NCI-H345 treated with DMSO at 0.1 percent for 48 hours (cell line): ENCODE measurements around the gene BLNK.

Experiments used
- DNase-seq: peaks from one replicate; lab custom pipeline; 2025; ENCODE audit not compliant: unreplicated experiment; lab: John Stamatoyannopoulos, UW

The BLNK gene

DNA sequence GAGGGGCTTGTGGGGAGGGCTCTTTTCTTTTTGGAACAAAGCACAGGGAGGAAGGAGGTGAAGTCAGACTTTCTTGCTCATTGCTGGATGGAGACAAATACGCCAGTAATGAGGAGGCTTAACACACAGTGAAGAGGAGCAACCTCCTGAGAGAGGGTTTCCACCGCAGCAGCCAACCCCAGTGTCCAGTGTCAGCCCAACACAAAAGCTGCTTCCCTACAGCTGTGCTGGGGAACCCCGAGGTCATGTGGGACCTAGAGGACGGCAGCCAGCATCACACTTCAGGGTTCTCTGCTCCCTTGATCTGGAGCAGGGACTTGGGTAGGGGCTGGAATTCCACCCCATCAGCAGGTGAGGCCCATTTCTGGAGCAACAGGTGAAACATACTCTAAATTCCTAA, 7.7 kb downstream of the BLNK start:
- no peak for DNase-seq

DNA sequence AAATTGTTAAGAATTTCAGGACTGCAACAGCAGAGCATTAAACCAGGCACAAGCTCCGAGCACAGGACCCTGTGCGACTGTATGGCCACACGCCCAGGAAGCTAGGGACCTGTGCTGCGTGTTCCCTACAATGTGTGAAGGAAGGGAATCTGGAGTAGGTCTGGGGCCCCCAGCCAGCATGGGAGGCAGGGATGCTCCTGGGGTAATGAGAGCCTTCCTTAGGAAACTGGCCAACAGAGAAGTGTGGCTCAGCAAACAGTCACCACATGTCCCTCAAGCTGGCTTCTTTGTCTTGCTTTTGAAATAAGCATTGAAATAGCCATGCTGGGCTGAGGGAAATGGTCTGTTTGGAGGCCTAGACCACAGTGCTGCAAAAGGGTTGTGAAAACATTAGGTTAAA, 8.2 kb downstream of the BLNK start:
- no peak for DNase-seq

DNA sequence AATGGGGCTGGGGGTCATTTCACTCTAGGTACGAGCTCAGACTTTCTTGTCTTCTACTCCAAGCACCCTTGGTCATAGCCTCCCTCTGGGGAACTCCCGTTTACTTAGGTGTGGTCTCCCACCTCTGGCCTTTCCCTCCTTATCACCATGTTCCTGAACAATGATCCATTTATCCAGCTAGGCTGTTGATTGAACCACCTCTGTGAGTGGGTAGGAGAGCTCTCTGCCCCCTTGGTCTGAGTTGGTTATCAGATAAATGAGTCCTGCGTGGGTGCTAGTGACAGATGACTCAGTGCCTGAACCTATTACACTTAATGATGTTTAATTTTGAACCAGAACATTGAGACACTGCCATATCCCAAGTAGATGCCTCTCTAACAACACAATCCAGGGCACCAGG, 9.4 kb downstream of the BLNK start:
- no peak for DNase-seq

DNA sequence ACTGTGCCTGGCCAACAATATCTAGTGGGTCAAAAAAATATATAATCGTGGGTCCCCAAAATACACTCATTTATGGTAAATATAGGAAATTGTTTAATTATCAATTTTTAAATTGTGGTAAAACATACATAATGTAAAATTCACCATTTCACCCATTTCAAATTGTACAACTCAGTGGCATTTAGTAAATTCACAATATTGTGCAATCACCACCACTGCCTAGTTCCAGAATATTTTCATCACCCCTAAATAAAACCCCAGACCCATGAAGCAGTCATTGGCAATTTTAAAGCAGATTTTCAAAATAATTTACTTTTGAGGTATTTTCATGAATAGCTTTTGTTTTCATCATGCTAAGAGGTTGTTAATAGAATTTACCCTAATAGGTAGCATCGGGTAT, 10.2 kb downstream of the BLNK start:
- no peak for DNase-seq

DNA sequence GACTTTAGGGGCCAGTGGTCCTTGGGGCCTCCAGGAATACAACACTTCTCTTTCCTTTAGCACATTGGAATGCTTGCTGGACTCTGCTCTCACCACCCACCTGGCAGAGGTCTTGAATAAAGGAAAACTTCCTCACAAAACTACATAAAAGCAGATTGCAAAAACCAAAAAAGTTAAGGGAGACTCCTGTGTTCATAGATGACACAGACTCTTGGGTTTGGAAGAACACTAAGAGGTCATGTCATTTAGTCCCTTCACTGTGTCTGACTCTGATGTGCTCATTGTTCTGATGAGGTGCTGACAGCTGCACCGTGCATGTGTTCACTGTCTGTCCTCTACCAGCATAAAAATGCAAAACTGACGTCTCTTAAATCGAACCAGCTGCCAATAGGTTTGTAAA, 11.4 kb downstream of the BLNK start:
- no peak for DNase-seq

DNA sequence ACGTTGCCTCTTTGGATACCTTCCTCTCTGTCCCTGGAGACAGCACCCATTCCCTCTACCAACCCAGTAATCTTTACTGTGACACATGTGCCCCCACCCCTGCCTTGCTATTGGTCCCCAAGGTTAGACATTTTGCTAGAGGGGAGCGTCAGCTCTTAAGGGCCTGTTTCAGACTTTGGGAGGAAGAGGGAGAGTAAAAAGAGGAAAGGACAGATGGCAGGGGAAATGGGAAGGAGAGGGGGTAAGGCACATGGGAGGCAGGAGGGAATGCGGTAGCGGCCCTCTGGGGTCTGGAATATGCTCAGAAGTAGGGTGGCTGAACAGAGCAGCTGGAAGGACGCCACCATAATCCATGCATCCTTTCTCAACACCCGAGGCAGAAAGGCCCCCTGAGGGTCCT, 12.2 kb downstream of the BLNK start:
- no peak for DNase-seq

DNA sequence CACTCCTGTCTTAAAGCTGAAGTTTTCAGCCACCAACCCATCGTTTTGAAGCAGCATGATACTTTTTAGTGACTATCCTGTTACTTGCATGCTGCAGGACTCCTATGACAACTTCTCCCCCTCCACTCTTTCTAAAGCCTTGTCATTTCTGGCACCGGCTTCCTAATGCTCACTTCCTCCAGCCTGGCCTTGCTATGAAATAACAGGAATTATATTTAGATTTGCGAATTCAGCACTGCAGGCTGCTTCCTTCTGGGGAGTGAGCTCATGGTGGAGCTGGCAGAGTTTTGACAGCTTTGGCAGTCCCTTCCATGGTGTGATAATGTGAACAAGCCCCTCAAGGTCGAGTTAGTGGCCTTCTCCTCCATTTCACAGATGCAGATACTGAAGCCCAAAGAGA, 13.4 kb downstream of the BLNK start:
- DNase-seq: no peak

DNA sequence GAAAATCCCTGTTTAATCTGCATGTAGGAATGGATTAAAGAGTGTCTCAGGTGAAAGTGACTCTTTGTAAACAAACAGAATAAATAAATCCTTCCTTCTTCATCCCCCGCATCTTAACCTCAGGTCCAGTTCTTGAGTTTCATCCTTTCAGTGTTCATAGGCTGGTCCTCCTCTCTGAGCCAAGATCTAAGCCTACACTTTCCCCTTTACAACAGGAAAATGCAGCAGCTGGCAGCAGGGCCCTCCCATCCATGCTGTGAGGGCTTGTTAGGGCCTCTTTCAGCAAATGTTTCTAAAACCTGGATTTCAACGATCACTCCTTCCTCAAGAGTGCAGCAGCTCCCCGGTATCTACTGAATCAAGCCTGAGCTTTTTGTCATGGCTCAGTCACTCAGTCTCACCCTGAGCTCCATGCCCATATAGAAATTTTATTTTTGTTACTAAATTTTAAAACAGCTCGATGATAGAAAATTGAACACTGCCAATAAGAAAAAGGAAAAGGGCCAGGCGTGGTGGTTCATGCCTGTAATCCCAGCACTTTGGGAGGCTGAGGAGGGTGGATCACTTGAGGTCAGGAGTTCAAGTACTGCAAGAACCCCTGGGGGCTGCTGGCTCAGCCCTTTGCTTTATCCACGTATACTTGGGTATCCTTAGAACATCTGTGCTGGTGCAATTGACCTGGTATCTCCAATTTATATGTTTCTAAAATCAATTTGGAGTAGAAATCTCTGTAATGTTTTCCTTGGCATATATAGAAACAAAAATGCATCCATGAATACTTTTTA, 15.6 kb downstream of the BLNK start:
- DNase-seq: no peak

DNA sequence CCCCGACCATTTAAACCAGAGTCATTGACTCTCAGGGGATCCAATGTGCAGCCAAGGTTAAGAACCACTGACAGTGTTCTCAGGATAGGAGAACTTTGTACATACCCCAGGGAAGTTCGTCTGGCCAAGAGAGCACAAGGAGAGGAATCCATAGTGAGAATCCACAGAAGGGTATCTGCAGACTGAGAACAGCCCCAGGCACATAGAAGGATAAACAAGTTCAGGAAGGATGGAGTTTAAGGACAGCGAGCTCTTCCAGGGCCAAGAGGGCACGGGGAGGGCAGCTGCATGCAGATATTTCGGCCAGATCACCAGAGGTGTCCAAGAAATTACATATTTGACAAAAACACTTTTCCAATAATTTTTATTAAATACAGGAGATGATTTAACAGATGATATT, 16.4 kb downstream of the BLNK start:
- DNase-seq: no peak

DNA sequence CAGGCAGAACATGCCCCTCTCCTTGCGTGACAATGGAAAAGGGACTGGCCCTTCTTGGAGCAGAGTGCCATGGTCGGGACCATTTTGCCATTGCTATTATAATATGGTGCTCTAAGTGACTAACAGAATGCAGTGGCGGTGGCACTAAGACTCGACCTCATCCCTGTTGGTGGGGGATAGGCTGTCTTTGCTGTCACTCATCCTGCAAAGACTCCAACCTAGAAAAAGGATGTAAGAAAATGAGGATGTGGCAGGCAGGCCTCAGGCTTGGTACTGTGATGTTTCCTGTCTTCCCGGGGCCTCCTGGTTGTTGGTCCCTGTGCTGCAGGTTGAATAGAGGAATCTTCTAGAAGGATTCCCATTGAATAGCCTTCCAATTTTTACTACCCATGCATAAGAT, 18.6 kb downstream of the BLNK start:
- no peak for DNase-seq

DNA sequence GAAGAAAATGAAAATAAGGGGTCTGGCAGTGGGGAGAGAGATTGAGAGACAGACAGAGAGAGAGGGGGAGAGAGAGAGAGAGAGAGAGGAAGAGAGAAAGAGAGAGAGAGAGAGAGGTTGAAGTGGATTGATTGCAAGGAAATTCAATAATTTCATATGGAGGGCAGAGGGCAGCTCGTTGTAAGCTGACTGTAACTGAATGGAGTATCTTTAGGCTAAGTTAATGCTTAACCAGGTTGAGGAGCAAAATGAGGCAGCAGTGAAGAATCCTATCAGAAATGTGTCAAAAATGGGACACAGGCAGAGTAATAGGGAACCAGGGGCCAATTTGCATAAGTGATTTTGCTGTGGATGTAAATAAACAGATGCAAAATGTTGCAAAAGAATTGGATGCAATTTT, 21.0 kb downstream of the BLNK start:
- no peak for DNase-seq

DNA sequence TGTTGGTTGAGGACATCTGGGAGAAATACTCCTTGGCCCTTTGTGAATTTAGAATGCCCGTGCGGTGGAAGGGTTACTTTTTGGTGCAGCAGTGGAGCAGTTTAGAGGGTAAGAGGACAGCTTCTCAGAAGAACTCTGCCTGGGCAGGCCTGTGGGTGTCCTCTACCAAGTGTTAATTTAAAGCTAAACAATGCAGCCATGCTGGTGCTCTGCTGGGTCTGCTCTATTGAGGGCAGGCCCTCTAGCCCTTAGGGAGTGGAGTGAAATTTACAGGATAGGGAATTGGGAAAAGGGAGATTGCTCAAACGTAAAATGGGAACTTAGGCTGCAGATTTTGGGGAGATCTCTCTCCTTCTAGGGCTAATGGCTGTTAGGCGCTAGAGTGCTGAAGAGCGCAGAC, 22.1 kb downstream of the BLNK start:
- DNase-seq: no peak

DNA sequence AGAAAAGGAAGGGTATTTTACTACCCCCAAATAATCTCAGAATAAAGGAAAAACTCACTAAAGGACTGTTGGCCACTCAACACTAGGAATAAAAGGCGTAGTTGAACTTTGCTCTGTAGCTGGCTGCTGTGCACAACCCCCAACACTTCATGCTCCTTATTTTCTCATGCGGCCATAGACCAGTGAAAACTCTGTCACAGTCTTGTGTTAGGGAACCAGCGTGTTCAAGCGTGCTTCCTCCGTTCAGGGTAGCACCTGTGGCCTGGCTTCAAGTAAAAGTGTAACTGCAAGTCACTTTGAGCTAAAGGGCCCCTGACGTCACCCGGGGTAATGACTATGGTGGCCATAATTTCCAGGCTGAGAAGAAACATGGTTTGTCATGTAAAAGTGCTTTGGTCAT, 27.0 kb downstream of the BLNK start:
- DNase-seq: no peak

DNA sequence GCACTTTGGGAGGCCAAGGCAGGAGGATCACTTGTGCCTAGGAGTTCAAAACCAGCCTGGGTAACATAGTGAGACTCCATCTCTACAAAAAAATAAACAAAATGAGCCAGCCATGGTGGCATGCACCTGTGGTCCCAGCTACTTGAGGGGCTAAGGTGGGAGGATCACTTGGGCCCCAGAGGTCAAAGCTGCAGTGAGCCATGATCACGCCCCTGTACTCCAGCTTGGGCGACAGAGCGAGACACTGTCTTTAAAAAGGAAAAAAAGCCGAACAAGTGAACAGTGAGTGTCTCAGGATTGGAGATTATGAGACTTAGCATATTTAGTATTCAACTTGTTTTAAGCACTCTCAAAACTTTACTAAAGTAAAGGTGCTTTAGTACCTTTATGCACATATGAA, 28.1 kb downstream of the BLNK start:
- DNase-seq: no peak

DNA sequence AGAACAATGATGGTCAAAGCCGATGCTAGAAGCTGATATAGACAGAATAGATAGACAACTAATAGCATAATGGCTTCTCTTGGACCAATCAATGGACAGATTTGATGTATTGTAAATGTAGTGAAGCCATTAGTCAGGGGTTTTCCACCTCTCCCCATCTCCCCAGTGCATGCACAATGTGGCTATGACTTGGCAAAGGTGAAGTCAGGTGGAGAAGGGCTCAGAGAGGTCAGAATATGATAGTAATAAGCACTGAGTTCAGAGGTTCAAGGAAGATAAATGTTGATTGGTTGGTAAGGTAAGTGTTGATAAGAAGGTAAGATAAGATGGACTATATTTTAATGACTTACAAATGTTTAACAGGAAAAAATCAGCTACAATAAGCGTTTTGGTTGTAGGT, 28.5 kb downstream of the BLNK start:
- no peak for DNase-seq

DNA sequence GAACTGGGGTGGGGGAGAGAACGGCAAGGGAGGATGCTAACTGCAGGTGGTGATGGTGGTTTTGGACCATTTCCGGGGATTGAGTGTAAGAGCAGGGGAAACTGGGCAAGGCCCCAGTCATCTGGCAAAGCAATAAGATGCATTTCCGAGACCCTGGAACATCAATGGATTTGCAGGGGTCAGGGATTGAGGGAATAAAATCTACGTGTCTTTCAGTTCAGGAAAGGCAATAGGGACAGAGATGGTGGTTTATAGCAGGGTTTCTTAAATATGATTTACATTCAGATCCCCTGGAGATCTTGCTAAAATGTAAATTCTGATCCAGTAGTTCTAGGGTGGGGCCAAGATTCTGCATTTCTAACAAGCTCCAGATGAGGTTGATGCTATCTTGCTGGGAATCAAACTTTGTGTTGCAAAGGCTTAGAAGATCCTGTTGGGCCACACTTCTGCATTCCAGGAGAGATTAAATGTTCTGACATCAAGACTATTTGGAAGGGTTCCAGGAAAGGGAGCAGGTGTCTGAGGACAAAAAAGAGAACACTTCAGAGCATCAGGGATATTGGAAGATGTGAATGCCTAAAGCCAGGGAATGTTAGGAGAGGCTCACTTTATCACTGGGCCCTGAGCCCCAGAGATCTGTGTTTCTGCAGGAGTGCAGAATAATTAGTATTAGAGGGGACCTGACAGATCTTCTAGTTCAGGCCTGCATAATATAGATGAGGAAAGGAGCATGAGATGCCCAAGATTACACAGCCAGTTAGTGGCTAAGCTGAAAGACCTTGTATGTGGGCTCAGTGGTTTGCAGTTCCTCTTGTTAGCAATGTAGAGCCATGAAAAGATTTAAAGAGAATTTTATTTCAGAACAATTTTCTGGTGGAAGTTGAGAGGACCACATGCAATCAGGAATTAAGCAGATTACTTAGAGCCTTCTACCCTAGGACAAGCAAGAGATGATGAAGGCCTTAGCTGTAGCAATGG, 32.4 kb downstream of the BLNK start:
- DNase-seq: no peak

DNA sequence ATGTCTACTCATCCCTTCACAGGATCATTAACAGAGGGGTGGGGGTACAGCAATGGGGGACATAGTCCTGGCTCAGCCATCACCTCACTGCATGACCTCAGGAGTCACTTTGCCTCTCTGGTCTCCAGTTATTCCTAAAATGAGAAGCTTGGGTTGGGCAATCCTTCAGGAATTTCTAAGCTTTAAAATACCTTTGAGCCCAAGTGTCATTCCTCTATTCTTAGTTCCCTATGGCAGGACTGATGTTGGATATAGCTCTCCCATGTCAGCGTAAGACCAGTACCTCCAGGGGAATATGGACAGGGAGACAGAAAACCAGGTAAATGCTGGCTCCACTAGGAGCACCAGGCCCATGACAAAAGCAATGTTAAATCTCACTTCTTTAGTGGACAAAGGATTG, 34.5 kb downstream of the BLNK start:
- no peak for DNase-seq

DNA sequence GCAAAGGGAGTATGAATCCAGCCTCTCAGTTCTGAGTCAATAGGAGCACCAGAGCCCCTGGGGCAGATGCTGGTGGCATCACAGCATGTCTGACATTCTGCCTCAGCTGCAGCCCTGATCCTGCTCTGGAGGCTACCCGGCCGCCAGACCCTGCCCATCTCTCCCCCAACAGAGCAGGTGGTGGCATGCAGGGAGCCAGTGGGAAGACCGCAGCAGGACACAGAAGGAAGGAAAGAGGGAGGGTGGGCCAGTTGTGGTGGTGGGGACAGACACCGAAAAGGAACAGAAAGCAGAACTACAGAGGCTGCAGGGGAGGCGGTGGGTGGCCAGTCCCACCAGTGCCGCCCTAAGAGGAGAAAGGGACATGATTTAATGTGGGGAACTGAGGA, 35.3 kb downstream of the BLNK start:
- DNase-seq: no peak

DNA sequence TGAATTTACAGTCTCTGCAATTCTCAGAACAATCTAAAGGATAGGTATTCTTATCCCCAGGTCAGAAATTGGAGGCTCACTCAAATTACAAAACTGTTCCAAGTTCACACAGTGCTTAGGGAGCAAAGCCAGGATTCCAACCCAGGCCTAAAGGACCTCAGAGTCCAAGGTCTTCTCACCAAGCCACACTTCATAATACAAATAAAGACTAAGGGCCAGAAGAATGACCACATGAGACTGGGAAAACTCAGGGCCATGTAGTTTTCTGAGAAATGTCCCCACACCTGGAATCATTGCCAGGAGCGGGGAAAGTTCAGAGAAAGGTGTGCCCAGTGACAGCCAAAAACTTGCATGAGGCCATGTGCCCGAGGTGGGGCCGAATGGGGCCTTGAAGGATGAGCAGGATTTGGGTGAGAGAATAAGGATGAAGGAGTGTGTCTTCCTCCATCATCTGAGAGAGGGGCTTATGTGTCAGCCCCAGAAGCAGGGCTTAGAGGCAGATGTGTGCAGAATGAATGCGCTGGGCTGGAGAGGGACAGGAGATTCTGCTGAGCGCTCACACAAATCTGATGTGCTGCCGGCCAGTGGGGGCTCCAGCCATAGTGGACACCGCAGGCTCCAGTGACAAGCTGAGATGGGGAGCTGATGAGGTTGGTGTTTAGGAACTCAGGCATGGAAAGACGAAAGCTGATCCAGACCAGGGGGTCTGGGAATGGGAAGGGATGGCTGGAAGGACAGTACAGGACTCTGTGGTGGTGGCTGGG, 35.9 kb downstream of the BLNK start:
- no peak for DNase-seq

DNA sequence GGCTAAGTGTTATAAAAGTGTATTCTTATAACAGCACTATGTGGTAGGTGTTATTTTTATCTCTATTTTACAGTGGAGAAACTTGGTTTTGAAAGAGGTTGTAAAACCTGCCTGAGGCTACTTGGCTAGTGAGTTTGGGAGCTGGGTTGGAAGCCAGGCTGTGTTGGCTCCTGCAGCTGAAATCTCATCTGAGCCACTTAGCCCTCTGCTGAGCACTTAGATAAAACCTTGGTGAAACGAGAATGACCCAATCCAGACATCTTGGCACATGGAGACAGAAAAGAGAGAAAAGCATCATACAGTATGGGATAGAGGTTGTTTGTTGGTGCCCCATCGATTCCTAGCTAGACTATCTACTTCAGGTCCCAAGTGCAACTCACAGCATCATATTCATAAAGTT, 37.4 kb downstream of the BLNK start:
- no peak for DNase-seq

DNA sequence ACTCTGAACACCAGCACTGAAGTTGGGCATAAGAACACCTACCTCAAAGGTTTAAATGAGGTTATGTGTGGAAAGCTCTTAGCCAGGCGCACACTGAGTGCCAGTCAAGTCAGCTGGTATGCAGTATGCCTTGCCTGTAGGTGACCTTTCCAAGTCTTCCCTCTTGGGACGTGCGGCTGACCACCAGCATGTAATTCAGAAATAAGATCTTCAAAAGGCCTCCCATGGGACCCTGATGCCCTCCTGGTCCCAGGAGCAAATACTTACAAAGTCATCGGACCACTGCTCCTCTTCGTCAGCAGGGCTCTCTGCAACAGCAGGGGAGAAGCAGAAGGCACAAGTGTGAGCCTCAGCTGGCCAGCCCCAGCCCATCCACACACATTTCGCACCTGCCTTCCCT, 40.8 kb downstream of the BLNK start:
- DNase-seq: no peak

DNA sequence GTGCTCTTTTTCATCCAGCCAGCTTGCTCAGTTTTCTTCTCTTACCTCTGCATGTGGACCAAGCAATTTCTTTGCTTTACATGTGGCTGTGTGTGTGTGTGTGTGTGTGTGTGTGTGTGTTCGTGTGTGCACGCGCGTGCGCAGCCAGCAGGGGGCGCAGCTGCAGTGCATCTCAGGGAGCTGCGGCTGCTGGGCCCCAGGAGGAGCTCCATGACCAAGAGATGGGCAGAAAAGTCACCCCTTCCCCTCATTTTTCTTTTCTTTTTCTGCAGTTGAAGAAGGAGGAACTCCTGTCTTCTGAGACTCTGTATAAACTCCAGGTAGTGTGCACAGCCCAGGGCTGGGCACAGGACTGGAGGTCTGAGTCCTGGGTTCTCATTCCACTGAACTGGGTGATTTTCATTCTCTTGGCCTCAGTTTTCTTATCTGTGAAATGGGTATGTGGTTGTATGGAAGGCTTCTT, 41.8 kb downstream of the BLNK start:
- peak; percentile 8 for DNase-seq
